Measurements from ENCODE around the gene ARID3C. TPM values are rescaled to one million over a fixed set of nuclear protein-coding genes. Genes with fewer than 3 reads are reported as not detected.

ARID3C gene
- polyA plus RNA-seq, 1 of the 3 experiments (the other 2 are of a cell fraction) = 0.08 TPM

- Histone ChIP-seq H3K9me3 (no peaks in the 10 kb centered on the region), H2AFZ (ENCODE audit: low read depth) (no peak overlapping the region), H3K9ac (no peak overlapping the region), H3K9me2 (no peaks in the 10 kb centered on the region), H3K4me3 (ENCODE audit: low read depth in 2 of 2, low read length in 1 of 2) (peak overlapping the region in 1 of 2 experiments; percentile 11; a peak in 1 of 4 replicates), H3K27ac (ENCODE audit: low read depth in 2 of 2, low read length in 1 of 2) (no peak overlapping the region), H3K79me2 (ENCODE audit: insufficient read depth) (no peaks in the 10 kb centered on the region), H3K27me3 (ENCODE audit: insufficient read depth) (no peaks in the 10 kb centered on the region), H4K20me1 (ENCODE audit: insufficient read depth) (no peaks in the 10 kb centered on the region), H3K36me3 (replicated peaks in 1 of 2; ENCODE audit: control insufficient read depth in 1 of 2, insufficient read depth in 2 of 2, low read length in 1 of 2) (no peaks in the 10 kb centered on the region), H3K4me1 (ENCODE audit: control insufficient read depth in 1 of 2, insufficient read depth in 2 of 2, low read depth in 1 of 2, low read length in 1 of 2) (no peaks in the 10 kb centered on the region), H3F3A (replicated peaks; ENCODE audit: insufficient read depth) (no peaks in the 10 kb centered on the region), H3K4me2 (no peak overlapping the region)
- no peak for TF ChIP-seq ELF1 (IDR thresholded peaks at IDR 0.05)
- TF ChIP-seq FOXM1 (IDR thresholded peaks at IDR 0.05; ENCODE audit: low read depth) = no peak
- TF ChIP-seq SMC3 (IDR thresholded peaks at IDR 0.05; ENCODE audit: low read depth, low read length) = peak; percentile 70
- TF ChIP-seq GABPA (IDR thresholded peaks at IDR 0.05; ENCODE audit: low read depth) = no peak
- TF ChIP-seq, protein P1, sequence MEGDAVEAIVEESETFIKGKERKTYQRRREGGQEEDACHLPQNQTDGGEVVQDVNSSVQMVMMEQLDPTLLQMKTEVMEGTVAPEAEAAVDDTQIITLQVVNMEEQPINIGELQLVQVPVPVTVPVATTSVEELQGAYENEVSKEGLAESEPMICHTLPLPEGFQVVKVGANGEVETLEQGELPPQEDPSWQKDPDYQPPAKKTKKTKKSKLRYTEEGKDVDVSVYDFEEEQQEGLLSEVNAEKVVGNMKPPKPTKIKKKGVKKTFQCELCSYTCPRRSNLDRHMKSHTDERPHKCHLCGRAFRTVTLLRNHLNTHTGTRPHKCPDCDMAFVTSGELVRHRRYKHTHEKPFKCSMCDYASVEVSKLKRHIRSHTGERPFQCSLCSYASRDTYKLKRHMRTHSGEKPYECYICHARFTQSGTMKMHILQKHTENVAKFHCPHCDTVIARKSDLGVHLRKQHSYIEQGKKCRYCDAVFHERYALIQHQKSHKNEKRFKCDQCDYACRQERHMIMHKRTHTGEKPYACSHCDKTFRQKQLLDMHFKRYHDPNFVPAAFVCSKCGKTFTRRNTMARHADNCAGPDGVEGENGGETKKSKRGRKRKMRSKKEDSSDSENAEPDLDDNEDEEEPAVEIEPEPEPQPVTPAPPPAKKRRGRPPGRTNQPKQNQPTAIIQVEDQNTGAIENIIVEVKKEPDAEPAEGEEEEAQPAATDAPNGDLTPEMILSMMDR (IDR thresholded peaks at IDR 0.05) = peak; percentile 70
- TF ChIP-seq RAD21 (IDR thresholded peaks at IDR 0.05; ENCODE audit: low read length) = peak; percentile 83
- no peak for TF ChIP-seq POLR2AphosphoS5 (IDR thresholded peaks at IDR 0.05; ENCODE audit: low read depth, low read length)
- TF ChIP-seq TAF1 (IDR thresholded peaks at IDR 0.05; ENCODE audit: borderline replicate concordance, low read depth, low read length) = no peak
- WGBS (ENCODE audit: low lambda C conversion rate) = 62% methylated on average over 10 of the region's 10 CpGs
- peak; percentile 84 for DNase-seq
- ChIA-PET CTCF (interaction anchor here (0.7 to 5.7 kb wide), 21 partner anchors 10 to 319 kb away, joined by 3 to 57 read pairs (median 4); partner anchors contain the start of genes CCL19, CCL21, DCTN3 and GALT), POLR2A (no interaction called here)
Measured at GRCh38 chr9:34675048-34675714, 46.3 kb upstream of the ARID3C start.

GRCh38 chr9:34674440-34674839 lies 45.6 kb upstream of the ARID3C start:
- Histone ChIP-seq H3K27ac (ENCODE audit: low read depth in 2 of 2, low read length in 1 of 2) (no peak overlapping the region), H3K4me3 (ENCODE audit: low read depth in 2 of 2, low read length in 1 of 2) (no peak overlapping the region), H3F3A (replicated peaks; ENCODE audit: insufficient read depth) (no peaks in the 10 kb centered on the region), H3K4me1 (ENCODE audit: control insufficient read depth in 1 of 2, insufficient read depth in 2 of 2, low read depth in 1 of 2, low read length in 1 of 2) (no peaks in the 10 kb centered on the region), H3K79me2 (ENCODE audit: insufficient read depth) (no peaks in the 10 kb centered on the region), H3K36me3 (replicated peaks in 1 of 2; ENCODE audit: control insufficient read depth in 1 of 2, insufficient read depth in 2 of 2, low read length in 1 of 2) (no peaks in the 10 kb centered on the region), H2AFZ (ENCODE audit: low read depth) (no peak overlapping the region), H4K20me1 (ENCODE audit: insufficient read depth) (no peaks in the 10 kb centered on the region), H3K9ac (no peak overlapping the region), H3K9me2 (no peaks in the 10 kb centered on the region), H3K9me3 (no peaks in the 10 kb centered on the region), H3K27me3 (ENCODE audit: insufficient read depth) (no peaks in the 10 kb centered on the region), H3K4me2 (no peak overlapping the region)
- WGBS (ENCODE audit: low lambda C conversion rate) = 75% methylated on average over 3 of the region's 3 CpGs
- DNase-seq = no peak
- CTCF ChIA-PET = interaction anchor here (0.7 to 5.7 kb wide), 12 partner anchors 11 to 320 kb away, joined by 3 to 57 read pairs (median 4); partner anchors contain the start of genes CCL19, CCL21, DCTN3 and GALT
- TF ChIP-seq FOXJ3 (CRISPR knock-in tag; IDR thresholded peaks at IDR 0.05) = no peak
- no peak for TF ChIP-seq RFX5 (IDR thresholded peaks at IDR 0.05; ENCODE audit: low read length)
- POLR2A ChIA-PET = no interaction called here
